ENCODE results near the gene GADL1.

The GADL1 gene

GRCh38 chr3:30688776-30689641, 205.5 kb downstream of the GADL1 start:
- no peak overlapping the region for H3K4me3 ChIP-seq (ENCODE audit: low read length)
- peak; percentile 67 for DNase-seq (ENCODE audit: low read depth)
- TF ChIP-seq CTCF (conservative IDR thresholded peaks at IDR 0.05; ENCODE audit: low read depth, low read length) = no peak

GRCh38 chr3:30687930-30688570, 206.4 kb downstream of the GADL1 start:
- H3K4me3 ChIP-seq (ENCODE audit: low read length) = no peak overlapping the region
- DNase-seq (ENCODE audit: low read depth) = no peak
- no peak for TF ChIP-seq CTCF (conservative IDR thresholded peaks at IDR 0.05; ENCODE audit: low read depth, low read length)

GRCh38 chr3:30686799-30687198, 207.7 kb downstream of the GADL1 start:
- DNase-seq (ENCODE audit: low read depth) = no peak
- TF ChIP-seq CTCF (conservative IDR thresholded peaks at IDR 0.05; ENCODE audit: low read depth, low read length) = no peak

GRCh38 chr3:30686176-30686575, 208.3 kb downstream of the GADL1 start:
- no peak overlapping the region for H3K4me3 ChIP-seq (ENCODE audit: low read length)
- no peak for DNase-seq (ENCODE audit: low read depth)

More at GRCh38 chr3:30686799-30687198, 207.7 kb downstream of the GADL1 start:
- no peak overlapping the region for H3K4me3 ChIP-seq (ENCODE audit: low read length)

GRCh38 chr3:30685267-30685667, 209.2 kb downstream of the GADL1 start:
- H3K4me3 ChIP-seq (ENCODE audit: low read length) = no peak overlapping the region
- TF ChIP-seq CTCF (conservative IDR thresholded peaks at IDR 0.05; ENCODE audit: low read depth, low read length) = no peak
- DNase-seq (ENCODE audit: low read depth) = no peak

More at GRCh38 chr3:30686176-30686575, 208.3 kb downstream of the GADL1 start:
- no peak for TF ChIP-seq CTCF (conservative IDR thresholded peaks at IDR 0.05; ENCODE audit: low read depth, low read length)

- TF ChIP-seq CTCF (conservative IDR thresholded peaks at IDR 0.05; ENCODE audit: low read depth, low read length) = no peak
- DNase-seq (ENCODE audit: low read depth) = no peak
- no peak overlapping the region for H3K4me3 ChIP-seq (ENCODE audit: low read length)
Measured at GRCh38 chr3:30684356-30684755, 210.1 kb downstream of the GADL1 start.
